GM21619 (cell line): Measurements from ENCODE around the gene ARAP3.

Experiments used
- ATAC-seq: cut with Tn5 transposase; IDR thresholded peaks from one replicate; pipeline ENCODE4 v1.9.1; 2021; ENCODE audit not compliant: unreplicated experiment

The ARAP3 gene

GRCh38 chr5:141704782-141705297 is 22.8 kb upstream of the ARAP3 start:
- ATAC-seq: no peak

DNA sequence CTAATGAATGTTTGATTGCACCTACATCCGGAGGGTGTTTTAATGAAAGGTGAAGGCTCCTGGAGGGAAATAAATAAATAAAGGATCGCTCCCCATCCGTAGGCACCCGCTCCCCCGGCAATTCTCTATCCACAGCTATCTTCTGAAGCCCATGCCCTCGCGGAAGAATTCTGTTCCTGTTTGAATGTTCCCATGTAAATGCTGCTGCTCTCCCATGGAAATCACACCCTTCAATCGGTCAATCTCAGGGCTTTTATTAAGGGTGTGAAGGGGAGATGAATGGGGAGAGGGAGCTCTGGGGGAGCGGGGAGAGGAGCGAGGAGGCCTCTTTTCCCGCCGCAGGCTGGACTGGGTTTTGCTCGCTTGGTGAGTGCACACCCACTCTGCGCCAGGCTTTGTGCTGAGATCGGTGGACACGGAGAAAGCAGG is 21.1 kb upstream of the ARAP3 start:
- no peak for ATAC-seq

DNA sequence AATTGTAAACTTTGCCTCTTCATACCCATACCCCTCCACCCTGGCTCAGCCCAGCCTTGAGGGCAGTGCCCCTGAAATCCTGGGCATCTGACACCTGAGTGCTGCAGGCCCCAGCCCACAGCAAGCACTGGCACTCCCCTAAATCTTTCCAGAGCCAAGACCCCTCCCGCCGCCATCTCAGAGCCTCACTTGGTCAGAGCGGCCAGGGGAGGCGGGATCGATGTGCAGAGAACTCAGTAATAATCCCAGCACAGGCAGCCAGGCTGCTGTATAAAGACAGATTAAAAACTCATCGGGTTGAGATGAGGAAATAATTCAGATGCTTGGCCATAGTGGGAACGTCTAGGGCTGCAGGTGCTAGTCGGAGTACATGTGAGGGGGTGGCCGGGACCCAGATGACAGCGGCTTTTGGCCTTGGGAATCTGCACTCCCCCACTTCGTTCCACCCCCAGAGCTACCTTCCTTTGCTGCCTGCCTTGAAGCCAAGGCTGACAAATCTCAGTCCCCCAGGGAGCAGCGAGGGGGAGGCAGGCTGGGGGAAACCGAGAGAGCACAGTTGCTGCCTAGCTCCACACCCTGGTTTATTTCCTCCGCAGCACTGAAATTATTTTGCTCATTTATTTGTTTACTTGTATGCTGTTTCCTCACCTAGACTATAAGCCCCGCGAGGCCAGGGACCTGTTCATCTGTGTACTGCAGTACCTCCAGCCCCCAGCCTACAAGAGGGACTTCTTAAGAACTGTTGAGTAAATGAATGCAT is 19.5 kb upstream of the ARAP3 start:
- ATAC-seq: peak; percentile 79

- ATAC-seq: no peak
Observed at GRCh38 chr5:141697586-141697985, 15.6 kb upstream of the ARAP3 start.

DNA sequence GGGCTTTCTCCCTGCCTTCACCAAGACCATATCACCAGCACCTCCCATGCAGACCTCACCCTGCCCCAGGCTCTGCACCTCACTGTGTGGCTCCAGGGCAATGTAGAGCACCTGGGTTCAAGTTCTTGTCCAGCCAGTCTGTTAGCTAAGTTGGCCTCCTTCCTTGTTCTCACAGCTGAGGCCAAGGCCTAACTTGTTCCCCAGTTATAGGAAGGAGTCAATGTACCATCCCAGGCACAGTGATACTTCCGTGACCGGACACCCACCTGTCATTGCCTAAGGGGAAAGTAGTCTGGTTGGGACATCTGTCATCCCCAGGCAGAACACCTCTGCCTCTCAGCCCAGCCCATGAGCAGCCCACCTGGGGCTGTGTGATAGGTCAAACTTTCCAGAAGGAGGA is 14.4 kb upstream of the ARAP3 start:
- no peak for ATAC-seq

- no peak for ATAC-seq
Observed at GRCh38 chr5:141695627-141696215, 13.7 kb upstream of the ARAP3 start.

DNA sequence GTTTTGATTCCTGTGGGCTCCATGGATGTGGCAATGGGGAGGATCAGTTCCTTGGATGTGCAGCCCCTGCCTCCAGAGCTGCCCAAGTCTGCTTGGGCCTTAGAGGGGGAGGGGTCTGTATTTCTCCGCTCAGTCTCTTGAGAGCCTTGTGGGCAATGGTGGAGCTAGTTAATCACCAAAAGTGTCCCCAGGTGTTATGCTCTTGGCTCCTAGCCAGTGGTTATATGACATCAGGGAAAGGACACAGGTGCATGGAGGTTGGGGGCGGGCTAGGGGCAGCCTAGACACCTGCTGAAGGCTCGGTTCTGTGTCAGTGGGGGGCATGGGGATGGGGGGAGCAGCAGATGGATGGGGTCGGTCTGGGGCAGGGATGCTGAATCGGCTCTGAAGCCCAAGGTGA is 12.4 kb upstream of the ARAP3 start:
- ATAC-seq: no peak

GRCh38 chr5:141692919-141693725 is 11.1 kb upstream of the ARAP3 start:
- no peak for ATAC-seq

DNA sequence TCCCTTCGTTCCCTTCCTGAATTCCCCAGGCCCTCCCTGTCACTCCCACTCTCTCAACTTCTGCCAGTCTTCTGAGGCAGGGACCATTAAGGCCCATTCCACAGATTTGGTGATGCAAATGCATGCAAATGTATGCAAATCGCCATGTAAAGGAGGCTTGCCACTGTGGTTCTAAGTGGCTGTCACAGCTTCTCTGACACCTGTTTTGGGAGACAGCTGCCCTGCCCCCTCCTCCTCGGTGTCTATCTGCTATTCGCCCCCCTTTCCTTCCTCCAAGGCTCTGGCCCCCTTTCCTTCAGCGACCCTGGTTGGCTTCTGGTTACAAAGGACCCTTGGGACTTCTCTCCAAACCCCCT is 10.5 kb upstream of the ARAP3 start:
- no peak for ATAC-seq

DNA sequence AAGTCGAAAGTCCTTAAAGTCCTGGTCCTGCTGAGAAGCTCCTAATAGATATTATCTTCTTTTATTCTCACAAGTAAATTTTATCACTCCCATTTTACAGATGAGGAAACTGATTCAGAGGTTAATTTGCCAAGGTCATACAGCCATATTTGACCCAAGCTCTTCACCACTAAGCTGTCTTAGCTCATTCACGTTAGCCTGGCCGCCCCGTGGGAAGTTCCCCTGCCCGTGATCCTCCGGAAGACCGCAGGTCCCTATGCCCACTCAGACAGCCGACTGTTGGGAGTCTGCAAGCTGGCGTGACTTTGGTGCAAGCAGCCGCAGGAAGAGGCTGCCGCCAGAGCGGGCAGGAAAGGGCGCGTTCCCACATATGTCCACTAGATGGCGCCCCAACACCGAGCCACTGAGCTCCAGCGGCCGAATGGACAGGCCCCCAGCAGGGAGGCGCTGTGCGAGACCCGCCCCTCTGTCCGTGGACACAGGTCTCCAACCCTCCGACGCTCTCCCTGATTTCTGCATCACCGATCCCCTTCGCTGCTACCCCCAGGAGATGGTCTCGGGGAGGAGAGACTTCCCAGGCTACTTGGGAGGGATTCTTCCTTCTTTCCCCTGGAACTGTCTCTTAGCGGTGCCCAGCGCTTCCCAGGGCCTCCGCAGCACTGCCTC is 10.0 kb upstream of the ARAP3 start:
- peak; percentile 87 for ATAC-seq

- ATAC-seq: no peak
Observed at GRCh38 chr5:141691286-141691866, 9.3 kb upstream of the ARAP3 start.

GRCh38 chr5:141686648-141687416 is 4.8 kb upstream of the ARAP3 start:
- ATAC-seq: no peak

- ATAC-seq: no peak
Observed at GRCh38 chr5:141685591-141685990, 3.6 kb upstream of the ARAP3 start.

- no peak for ATAC-seq
Observed at GRCh38 chr5:141683596-141684141, 1.6 kb upstream of the ARAP3 start.

DNA sequence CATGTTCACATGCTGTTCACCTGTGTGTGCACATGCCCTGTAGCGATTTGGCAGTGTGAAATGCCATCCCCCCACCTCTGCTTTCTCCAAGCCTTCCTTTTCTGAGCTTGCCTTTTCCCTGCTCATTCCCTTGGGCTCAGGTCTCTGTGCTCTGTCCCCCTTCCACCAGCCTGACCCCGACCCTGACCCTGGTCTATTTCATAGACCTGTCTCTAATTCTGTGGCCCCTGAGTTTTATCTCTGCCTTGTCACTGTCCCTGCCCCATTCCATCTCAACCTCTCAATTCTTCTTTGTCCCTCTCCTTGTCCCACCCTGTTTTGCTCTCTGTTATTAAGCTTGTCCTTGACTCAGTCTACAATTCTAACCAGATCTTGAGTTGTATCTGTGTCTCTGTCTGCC is 735 bp downstream of the ARAP3 start:
- no peak for ATAC-seq

- no peak for ATAC-seq
Observed at GRCh38 chr5:141680751-141681201, 1.3 kb downstream of the ARAP3 start.

DNA sequence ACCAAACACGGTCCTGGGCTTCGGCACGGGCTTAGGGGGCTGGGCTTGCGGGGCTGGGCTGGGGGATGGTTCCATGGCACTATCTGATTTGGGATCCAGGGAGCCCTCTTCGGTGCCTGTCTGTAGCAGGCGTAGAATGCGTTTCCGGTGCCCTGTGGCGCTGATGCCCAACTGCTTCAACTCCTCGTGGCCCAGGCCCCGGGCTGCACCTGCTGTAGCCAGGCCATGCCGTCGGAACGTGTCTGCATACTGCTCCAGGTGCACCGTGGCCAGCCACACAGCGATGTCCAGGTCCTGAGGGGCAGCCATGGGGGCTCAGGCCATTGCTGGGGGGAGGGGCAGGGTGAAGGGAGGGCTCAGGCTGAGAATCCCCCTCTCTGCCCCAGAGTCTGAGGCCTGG is 1.9 kb downstream of the ARAP3 start:
- no peak for ATAC-seq

DNA sequence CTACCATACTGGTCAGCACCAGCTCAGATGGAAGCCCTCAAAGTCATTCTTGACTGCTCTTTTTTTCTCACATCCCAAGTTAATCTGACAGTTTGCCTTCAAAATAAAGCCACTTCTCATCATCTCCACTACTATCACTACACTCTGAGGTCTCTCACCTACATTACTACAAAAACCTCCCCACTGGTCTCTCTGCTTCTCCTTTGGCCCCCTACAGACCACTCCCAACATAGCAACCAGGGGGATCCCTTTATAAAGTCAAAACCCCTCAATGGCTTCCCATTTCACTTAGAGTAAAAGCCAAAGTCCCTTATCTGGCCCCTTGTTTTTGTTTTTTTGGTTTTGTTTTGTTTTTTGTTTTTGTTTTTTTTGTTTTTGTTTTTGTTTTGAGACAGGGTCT is 4.6 kb downstream of the ARAP3 start:
- no peak for ATAC-seq

DNA sequence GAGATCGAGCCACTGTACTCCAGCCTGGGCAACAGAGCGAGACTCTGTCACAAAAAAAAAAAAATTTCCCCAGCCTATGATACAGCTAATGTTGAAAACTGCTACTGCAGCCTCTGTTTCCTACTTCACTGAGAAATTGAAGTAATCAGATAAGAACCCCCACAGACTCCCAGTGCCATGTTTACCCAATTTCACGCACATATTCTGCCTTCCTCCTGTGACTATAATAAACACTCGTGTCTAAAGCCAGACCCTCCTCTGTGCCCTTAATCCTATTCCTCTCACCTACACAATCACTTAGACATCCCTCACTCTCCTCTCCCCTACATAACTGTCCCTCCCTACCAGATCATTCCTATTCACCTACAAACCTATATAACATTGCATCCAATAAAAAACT is 6.4 kb downstream of the ARAP3 start:
- no peak for ATAC-seq

DNA sequence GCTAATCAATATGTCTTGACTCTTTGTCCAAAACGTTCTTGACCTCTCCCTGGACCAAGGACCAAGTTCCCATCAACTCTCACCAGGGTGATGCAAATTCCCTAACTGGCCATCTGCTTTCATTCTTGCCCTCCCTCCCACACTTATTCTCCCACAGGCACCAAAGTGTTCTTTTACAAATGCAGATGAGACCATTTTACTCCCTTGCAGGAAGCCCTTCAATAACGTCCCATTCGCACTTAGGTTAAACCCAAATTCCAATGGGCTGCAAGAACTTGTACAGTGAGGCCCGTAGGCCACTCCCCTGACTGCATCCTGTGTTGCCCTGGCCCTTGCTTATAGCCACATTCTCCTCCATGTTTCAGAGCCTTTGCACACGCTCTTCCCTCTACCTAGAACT is 7.3 kb downstream of the ARAP3 start:
- ATAC-seq: no peak
